Stimulated activated CD4-positive, alpha-beta T cell treated with anti-CD3 and anti-CD28 coated beads, Interleukin-1b, Interleukin-23, amount 100 ng/mL, for 48 hours (primary cell): ENCODE results near the gene GAB1.

ENCODE experiments used
- DNase-seq: peaks from one replicate; pipeline ENCODE4 v3.0.0-alpha.2; 2020

The GAB1 gene

GRCh38 chr4:143391261-143391660, 54.6 kb downstream of the GAB1 start:
- DNase-seq, result no peak

DNA sequence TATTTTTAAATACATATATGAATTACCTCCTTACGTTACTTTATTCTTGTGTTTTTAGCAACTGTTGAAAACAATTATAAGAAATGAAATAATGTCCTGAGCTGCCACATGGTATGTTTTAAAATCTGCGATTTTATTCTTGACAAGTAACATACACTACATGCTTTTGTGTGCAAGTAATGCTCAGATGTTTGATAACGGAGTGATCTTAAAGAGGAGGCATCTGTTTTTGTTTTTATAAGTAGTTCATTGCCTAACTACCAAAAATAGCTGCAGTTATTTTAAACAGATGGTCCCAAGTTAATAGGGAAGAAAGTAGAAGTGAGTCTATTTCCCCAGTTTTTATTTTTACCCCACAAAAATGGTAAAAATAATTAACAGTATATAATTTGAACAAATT, 55.2 kb downstream of the GAB1 start:
- DNase-seq, result no peak

GRCh38 chr4:143393195-143393594, 56.5 kb downstream of the GAB1 start:
- no peak for DNase-seq

GRCh38 chr4:143394739-143395453, 58.2 kb downstream of the GAB1 start:
- DNase-seq, result no peak

DNA sequence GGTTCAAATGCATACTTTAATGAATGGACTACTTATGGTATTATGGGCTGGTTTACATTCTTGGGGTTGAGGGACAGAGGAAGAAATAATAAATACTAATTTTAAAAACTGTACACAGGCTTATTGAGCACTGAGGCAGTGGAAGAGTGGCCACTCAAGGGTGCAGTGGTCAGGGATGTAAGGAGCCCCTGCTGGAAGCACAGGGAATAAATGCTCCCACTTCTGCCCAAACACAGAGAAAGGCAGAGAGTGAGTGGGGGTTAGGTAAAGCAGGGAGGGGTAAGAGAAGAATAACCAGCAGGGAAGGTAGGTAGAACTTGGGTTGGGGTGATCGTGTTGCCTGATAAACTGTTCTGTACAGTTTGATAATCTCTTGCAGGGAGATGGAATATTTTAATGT, 60.0 kb downstream of the GAB1 start:
- DNase-seq, result no peak

DNA sequence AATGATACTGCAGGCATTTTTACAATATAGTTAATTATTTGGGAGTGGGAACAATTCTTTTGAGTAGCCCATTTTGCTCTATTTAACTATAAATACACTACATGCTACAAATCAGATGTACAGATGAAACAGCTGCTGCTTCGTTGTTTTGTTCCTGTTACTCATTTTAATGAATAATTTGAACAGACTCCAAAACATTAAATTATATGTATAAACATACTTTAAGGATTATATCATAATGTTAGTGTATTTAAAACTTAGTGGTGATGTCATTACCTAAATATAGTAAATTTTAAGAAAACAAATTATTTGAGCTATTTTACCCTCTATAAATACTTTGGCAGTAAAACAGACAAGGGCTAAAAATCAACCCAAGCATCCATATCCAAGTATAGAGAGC, 60.7 kb downstream of the GAB1 start:
- DNase-seq, result no peak

GRCh38 chr4:143397887-143398286, 61.2 kb downstream of the GAB1 start:
- DNase-seq, result no peak

DNA sequence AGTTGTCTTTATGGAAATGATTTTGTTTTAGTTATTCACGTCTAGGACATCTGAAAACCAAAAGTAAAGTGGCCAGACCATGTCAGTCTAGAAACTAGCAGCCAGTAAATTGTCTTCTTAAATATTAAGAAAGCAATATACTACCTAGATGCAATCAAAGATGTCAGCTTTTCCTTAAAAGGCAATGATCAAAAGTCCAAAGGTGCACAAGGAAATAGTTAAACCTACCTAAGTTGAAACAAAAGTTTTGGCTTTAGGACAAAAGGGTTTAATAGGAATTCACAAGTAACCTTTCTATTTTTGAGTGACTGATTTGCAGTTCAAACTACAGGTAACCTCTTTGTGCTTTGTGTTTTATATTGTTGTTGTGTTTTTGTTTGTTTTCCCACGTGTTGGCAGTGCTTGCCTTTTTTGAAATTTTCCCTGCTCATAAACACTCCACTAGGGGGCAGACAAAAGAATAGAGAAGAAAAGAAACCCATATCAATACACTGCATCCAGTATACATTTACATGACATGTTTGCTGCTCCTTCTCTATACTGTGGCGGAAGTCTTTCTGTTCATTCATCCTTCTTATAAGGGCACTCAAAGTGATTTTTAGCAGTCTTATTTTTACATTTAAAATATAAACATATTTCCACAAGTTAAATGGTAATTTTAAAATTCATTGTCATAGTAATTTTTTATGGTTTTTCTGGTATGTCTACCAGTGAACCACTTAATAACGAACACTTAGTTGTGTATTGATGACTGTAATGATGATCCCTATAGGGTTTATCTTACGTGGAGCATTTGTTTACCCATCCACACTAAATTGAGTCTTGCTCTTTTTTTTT, 62.7 kb downstream of the GAB1 start:
- DNase-seq, result no peak

DNA sequence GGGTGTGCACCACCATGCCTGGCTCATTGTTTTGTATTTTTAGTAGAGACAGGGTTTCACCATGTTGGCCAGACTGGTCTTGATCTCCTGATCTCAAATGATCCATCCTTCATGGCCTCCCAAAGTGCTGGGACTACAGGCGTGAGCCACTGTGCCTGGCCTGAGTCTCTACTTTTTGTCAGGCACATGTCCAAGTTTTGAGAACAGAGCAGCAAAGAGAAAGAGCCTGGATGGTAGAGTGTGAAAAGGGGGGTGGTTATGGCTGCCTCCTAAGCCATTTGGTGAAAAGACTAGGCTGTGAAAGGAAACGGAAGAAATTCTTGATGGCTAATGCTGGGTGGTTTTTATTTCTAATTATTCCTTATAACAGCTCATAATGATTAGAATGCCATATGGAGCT, 63.4 kb downstream of the GAB1 start:
- DNase-seq, result no peak

DNA sequence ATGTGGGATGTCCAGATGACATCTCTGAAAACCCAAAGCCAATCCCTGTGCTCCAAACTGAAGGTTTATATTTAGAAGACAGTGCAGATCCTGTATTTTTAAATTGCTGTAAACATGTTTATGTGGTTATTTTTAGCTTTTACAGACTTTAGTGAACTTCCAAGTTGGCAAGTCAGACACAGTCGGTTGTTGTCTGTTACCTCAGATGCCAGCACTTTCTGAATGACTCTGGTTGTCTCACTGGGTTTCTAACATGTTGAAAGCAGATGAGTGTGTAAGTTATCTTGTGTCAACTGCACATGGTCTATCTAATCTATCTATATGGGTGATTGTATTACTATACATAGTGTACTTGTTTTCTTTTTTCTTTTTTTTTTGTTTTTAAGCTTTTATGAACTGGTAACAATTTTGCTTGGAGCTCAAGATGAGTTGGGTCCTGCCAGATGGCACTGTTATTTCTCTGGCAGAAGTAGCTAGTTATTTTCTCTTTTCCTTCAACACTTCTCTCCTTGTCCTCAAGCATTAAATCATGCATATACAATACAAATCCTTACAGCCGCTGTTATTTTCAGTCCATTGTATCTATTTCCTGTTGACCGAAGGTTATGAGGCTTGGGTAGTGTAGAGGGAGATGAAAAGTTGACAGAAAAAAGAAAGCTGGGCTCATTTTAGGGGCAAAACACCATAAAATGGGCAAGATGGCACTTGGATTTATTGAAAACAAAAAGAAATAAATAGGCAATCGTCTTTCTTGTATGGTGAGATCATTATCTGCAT, 66.3 kb downstream of the GAB1 start:
- DNase-seq, result no peak

- DNase-seq, result no peak
These were observed 66.8 kb downstream of the GAB1 start for GRCh38 chr4:143403553-143403820.

DNA sequence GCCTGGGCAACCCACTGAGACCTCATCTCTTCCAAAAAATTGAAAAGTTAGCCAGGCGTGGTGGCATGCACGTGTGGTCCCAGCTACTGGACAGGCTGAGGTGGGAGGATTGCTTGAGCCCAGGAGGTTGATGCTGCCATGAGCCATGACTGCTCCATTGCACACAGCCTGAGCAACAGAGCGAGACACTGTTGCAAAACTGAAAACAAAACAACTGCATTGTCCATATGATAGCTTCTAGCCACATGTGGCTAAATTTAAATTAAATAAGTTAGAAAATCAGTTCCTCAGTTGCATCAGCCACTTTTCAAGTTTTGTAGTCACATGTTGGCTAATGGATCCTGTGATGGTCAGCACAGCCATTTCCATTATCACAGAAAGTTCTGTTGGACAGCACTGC, 67.9 kb downstream of the GAB1 start:
- DNase-seq, result no peak

GRCh38 chr4:143405075-143405730, 68.5 kb downstream of the GAB1 start:
- no peak for DNase-seq

DNA sequence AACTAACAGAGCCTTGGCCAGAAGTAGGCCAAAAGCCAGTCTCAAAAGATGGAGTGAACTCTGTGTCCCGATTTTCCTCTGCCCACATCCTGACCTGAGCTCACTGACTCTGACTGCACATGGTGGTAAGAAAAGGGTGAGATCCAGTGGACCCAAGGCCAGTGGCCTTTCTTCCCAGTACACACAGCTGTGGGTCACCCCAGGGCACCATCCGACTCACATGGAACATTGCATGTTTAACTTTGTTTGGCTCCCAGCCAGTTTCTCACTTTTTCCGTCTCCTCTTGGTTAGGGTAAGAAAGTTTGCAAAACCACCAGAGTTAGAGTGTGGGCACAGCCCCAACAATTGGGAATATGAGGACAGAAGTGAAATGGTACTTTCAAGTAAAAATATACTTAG, 69.8 kb downstream of the GAB1 start:
- DNase-seq, result peak; percentile 4

- no peak for DNase-seq
These were observed 70.8 kb downstream of the GAB1 start for GRCh38 chr4:143407474-143407873.

GRCh38 chr4:143407888-143408287, 71.2 kb downstream of the GAB1 start:
- DNase-seq, result no peak

GRCh38 chr4:143410015-143410414, 73.3 kb downstream of the GAB1 start:
- DNase-seq, result no peak

DNA sequence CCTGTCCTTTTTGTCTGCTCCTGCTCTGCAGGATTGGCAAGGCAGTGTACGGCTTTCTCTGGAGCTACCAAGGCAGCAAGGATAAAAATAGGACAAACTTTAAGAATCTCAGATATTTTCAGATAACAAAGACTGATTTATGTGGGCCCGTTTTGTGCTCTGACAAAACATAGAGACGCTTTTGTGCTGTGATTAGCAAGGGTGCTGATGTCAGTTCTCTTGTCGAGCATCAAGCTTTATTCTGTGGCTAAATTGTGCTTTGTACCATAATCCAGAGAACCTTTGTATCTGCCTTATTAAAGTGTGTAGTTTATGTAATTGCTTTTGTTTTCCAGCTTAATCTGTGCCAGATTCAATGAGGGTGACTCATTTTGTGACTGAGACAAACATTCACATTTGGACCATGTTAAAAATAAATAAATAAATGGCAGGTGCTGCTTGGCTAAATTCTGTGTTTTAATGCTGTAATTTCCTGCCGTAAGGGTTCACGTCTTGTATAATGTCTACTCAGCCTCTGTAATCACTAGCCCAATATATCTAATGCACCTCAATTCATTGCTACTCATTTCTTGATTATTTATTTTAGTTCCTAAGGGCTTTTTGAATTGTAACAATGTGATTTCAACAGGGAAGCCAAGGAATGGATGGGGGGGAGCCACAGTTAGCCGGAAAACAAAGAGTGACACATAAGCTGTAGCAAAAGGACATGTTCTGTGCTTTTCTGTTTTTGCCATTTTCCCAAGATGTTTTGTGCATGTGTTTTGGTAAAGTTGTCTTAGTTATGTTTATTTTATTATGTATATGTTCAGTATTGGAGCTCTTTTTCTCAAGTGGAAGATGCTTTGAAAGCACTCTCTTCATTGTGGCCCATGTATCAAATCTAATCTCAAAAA, 75.1 kb downstream of the GAB1 start:
- no peak for DNase-seq

DNA sequence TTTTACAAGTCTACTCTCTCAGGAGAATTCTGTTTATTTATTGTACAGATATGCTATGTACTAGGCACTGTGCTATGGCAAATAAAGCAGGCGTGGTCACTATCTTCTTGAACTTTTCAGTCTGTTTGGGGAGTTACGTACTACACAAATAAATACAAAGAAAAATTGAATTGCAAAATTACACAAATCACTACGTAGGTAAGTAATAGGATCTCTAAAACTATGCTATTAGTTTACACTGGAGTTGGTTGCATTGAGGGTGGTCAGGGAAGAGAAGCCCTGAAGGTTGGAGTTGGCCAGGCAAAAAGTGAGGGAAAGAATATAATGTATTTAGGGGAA, 75.7 kb downstream of the GAB1 start:
- DNase-seq, result no peak

DNA sequence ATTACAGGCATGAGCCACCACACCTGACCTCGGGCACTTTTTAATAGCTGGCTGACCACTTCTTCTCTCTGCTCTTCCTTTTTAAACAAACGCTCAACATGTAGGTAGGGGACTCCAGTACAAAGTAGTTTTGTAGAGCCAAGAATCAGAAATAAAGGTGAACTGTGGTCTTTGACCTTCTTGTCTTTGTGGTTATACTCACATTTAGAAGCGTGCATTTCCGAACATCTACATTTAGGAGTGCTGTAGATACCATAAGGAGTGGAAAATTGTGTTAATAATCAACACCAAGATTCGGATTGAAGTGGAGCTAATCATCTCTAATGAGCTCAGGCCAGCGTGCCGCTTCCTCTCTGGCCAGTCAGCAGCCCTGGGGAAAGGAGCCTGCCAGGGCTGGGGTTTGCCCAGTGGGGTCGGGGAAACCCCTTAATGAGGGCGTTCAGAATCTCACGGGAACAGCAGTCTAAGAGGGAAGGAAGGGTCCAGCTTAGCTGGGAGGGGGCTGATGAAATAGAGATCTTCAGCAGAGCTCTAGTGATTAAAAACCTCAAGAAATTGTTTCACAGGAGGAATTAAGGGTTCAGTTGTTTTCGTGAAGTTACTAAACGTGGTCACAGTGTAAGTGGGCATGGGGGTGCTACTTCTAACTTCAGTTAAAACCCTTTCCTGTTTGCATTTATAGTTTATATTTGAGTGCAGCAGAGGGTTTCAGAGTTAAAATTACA, 81.2 kb downstream of the GAB1 start:
- no peak for DNase-seq

DNA sequence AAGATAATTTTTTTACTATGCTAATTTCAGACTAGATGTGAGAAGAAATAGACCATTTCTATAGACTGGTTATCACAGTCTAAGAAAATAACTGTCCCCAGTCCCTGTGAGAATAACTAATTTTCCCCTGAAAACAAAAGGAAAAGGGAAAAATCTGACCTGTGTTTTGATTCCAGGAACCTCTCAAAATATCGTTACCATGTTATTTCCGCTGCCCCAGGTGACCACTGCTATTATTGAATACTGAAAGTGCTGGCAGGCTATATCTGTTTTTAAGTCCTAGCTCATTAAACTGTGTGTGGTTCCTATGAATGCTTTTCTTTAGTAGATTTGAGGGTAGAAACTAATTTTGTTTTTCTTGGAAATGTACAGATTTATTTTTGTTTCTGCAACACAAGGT, 83.6 kb downstream of the GAB1 start:
- no peak for DNase-seq

DNA sequence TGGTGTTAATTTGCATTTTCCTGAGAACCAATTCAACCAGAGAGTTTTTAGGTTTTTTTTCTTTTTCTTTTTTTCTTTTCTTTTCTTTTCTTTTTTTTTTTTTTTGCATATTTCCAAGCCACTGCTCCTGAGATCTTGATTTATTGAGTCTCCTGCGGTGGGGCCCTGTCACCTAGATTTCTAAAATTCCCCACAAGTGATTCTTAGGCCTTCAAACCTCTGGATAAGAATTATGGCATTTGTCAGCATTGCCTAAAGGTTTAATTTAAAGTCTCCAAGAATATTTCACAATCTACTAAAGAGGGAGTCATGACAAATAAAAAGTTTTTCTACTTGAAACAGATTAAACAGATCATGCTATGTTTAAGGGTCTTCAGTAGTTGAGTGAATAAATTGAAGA, 84.9 kb downstream of the GAB1 start:
- DNase-seq, result no peak
